Measurements from ENCODE around the gene SGMS1.
"Not testable (repeated sequence)": the region's sequence is repeated elsewhere in the genome, so short reads cannot be mapped to it uniquely, and the experiment has no call there.

Gene SGMS1

GRCh38 chr10:50497758-50498157 lies 126.0 kb downstream of the SGMS1 start:
- H3K9me3 ChIP-seq (ENCODE audit: low read length) = no peaks in the 10 kb centered on the region
- H4K20me1 ChIP-seq (ENCODE audit: insufficient read depth, low read length) = no peaks in the 10 kb centered on the region
- H3K36me3 ChIP-seq (ENCODE audit: insufficient read depth, low read length) = no peaks in the 10 kb centered on the region
- no peak overlapping the region for H3K27ac ChIP-seq (ENCODE audit: low read depth, low read length, poor library complexity, severe bottlenecking)
- TF ChIP-seq CTCF (IDR thresholded peaks at IDR 0.05; ENCODE audit: low read length) (no peak), EZH2 (IDR thresholded peaks at IDR 0.05; ENCODE audit: borderline replicate concordance, low read length) (no peak)
- H3K9me2 ChIP-seq (ENCODE audit: low read depth, low read length) = no peaks in the 10 kb centered on the region
- H3K9ac ChIP-seq (ENCODE audit: low read length) = no peak overlapping the region
- H3K4me1 ChIP-seq (ENCODE audit: insufficient read depth, low read length, severe bottlenecking) = peaks cover 14% of the 10 kb centered on the region
- H2AFZ ChIP-seq (ENCODE audit: low read length) = no peak overlapping the region
- no peak overlapping the region for H3K4me2 ChIP-seq (ENCODE audit: low read length)
- H3K79me2 ChIP-seq (ENCODE audit: insufficient read depth, low read length) = no peaks in the 10 kb centered on the region
- H3K4me3 ChIP-seq (ENCODE audit: low read depth, low read length, poor library complexity, severe bottlenecking) = no peak overlapping the region
- no peaks in the 10 kb centered on the region for H3K27me3 ChIP-seq (ENCODE audit: insufficient read depth, low read length)
- H3F3A ChIP-seq (ENCODE audit: insufficient read depth, low read length) = no peaks in the 10 kb centered on the region

- no peak overlapping the region for H3K4me2 ChIP-seq (ENCODE audit: low read length)
- TF ChIP-seq EZH2 (IDR thresholded peaks at IDR 0.05; ENCODE audit: borderline replicate concordance, low read length) (no peak), CTCF (IDR thresholded peaks at IDR 0.05; ENCODE audit: low read length) (no peak)
Observed at GRCh38 chr10:50496228-50496627, 127.5 kb downstream of the SGMS1 start.

GRCh38 chr10:50490241-50490640 lies 133.5 kb downstream of the SGMS1 start:
- Histone ChIP-seq H2AFZ (ENCODE audit: low read length) (no peak overlapping the region), H3F3A (ENCODE audit: insufficient read depth, low read length) (no peaks in the 10 kb centered on the region), H3K36me3 (ENCODE audit: insufficient read depth, low read length) (no peaks in the 10 kb centered on the region), H3K9me2 (ENCODE audit: low read depth, low read length) (no peaks in the 10 kb centered on the region), H3K27me3 (ENCODE audit: insufficient read depth, low read length) (no peaks in the 10 kb centered on the region), H3K4me1 (ENCODE audit: insufficient read depth, low read length, severe bottlenecking) (no peaks in the 10 kb centered on the region), H3K4me3 (ENCODE audit: low read depth, low read length, poor library complexity, severe bottlenecking) (no peak overlapping the region), H3K79me2 (ENCODE audit: insufficient read depth, low read length) (no peaks in the 10 kb centered on the region), H3K9ac (ENCODE audit: low read length) (no peak overlapping the region), H3K9me3 (ENCODE audit: low read length) (no peaks in the 10 kb centered on the region), H3K4me2 (ENCODE audit: low read length) (no peak overlapping the region), H3K27ac (ENCODE audit: low read depth, low read length, poor library complexity, severe bottlenecking) (no peak overlapping the region), H4K20me1 (ENCODE audit: insufficient read depth, low read length) (no peaks in the 10 kb centered on the region)
- TF ChIP-seq CTCF (IDR thresholded peaks at IDR 0.05; ENCODE audit: low read length) (no peak), EZH2 (IDR thresholded peaks at IDR 0.05; ENCODE audit: borderline replicate concordance, low read length) (no peak)

More at GRCh38 chr10:50496228-50496627, 127.5 kb downstream of the SGMS1 start:
- Histone ChIP-seq H3K27me3 (ENCODE audit: insufficient read depth, low read length) (no peaks in the 10 kb centered on the region), H3K9ac (ENCODE audit: low read length) (no peak overlapping the region), H4K20me1 (ENCODE audit: insufficient read depth, low read length) (no peaks in the 10 kb centered on the region), H3K9me3 (ENCODE audit: low read length) (no peaks in the 10 kb centered on the region), H3K27ac (ENCODE audit: low read depth, low read length, poor library complexity, severe bottlenecking) (no peak overlapping the region), H2AFZ (ENCODE audit: low read length) (no peak overlapping the region), H3F3A (ENCODE audit: insufficient read depth, low read length) (no peaks in the 10 kb centered on the region), H3K9me2 (ENCODE audit: low read depth, low read length) (no peaks in the 10 kb centered on the region), H3K36me3 (ENCODE audit: insufficient read depth, low read length) (no peaks in the 10 kb centered on the region), H3K4me1 (ENCODE audit: insufficient read depth, low read length, severe bottlenecking) (no peaks in the 10 kb centered on the region), H3K79me2 (ENCODE audit: insufficient read depth, low read length) (no peaks in the 10 kb centered on the region), H3K4me3 (ENCODE audit: low read depth, low read length, poor library complexity, severe bottlenecking) (no peak overlapping the region)

GRCh38 chr10:50484550-50484949 lies 139.2 kb downstream of the SGMS1 start:
- not testable (repeated sequence) for H3K4me2 ChIP-seq (ENCODE audit: low read length); H3K27ac ChIP-seq (ENCODE audit: low read depth, low read length, poor library complexity, severe bottlenecking); H4K20me1 ChIP-seq (ENCODE audit: insufficient read depth, low read length)

More at GRCh38 chr10:50484550-50484949, 139.2 kb downstream of the SGMS1 start:
- H3K79me2 ChIP-seq (ENCODE audit: insufficient read depth, low read length); H3F3A ChIP-seq (ENCODE audit: insufficient read depth, low read length); H3K36me3 ChIP-seq (ENCODE audit: insufficient read depth, low read length); H3K9me3 ChIP-seq (ENCODE audit: low read length); H3K9ac ChIP-seq (ENCODE audit: low read length); H3K4me1 ChIP-seq (ENCODE audit: insufficient read depth, low read length, severe bottlenecking); H3K27me3 ChIP-seq (ENCODE audit: insufficient read depth, low read length); H2AFZ ChIP-seq (ENCODE audit: low read length); H3K9me2 ChIP-seq (ENCODE audit: low read depth, low read length); H3K4me3 ChIP-seq (ENCODE audit: low read depth, low read length, poor library complexity, severe bottlenecking): not testable (repeated sequence)

Data from OCI-LY1 (cell line).